Pons (tissue), 1 donor: Measurements from ENCODE around the gene FREM1.

Experiments
- DNase-seq: peaks from one replicate; pipeline ENCODE4 v3.0.0-alpha.2; 2016; ENCODE audit warnings: low spot score

Gene FREM1

GRCh38 chr9:14706530-14707140 is 203.6 kb downstream of the FREM1 start:
- DNase-seq, result no peak

- DNase-seq, result no peak
These were observed 205.1 kb downstream of the FREM1 start for GRCh38 chr9:14705079-14705478.

- DNase-seq, result no peak
These were observed 205.9 kb downstream of the FREM1 start for GRCh38 chr9:14704281-14704680.

GRCh38 chr9:14702200-14702720 is 208.0 kb downstream of the FREM1 start:
- no peak for DNase-seq

GRCh38 chr9:14693251-14693861 is 216.9 kb downstream of the FREM1 start, which contains the start of gene ZDHHC21:
Gene ZDHHC21 (minus strand): TSS chr9:14693432. CDS start chr9:14674340, 19,092 bp downstream.
- peak; percentile 40 for DNase-seq

- DNase-seq, result peak; percentile 29
These were observed 217.6 kb downstream of the FREM1 start for GRCh38 chr9:14692470-14693250.

GRCh38 chr9:14690948-14691730 is 219.1 kb downstream of the FREM1 start:
- DNase-seq, result peak; percentile 13

GRCh38 chr9:14687042-14687719 is 223.0 kb downstream of the FREM1 start:
- DNase-seq, result no peak

GRCh38 chr9:14686168-14686567 is 224.1 kb downstream of the FREM1 start:
- DNase-seq, result no peak
